K562 (cell line): Measurements from ENCODE around the gene B3GAT3. TPM values are rescaled to one million over a fixed set of nuclear protein-coding genes. Genes with fewer than 3 reads are reported as not detected.

Experiments
- ARNT ChIP-seq, 2 experiments: fragments of 450-650 bp; IDR thresholded peaks; 2 replicates each; pipeline ENCODE4 v1.6.1; 2016; ENCODE audit warnings: mild to moderate bottlenecking in 1 of 2
- CHD2 ChIP-seq: IDR thresholded peaks from 2 replicates; pipeline ENCODE4 v1.6.1; 2011; ENCODE audit warnings: low read depth, low read length
- CREB1 ChIP-seq, 2 experiments: sonication (generic) in 1 of 2; formaldehyde crosslinking in 1 of 2; IDR thresholded peaks; 2 replicates each; pipeline versions ENCODE4 v1.6.1 to v1.8.0; 2012 to 2022; ENCODE audit warnings: inconsistent platforms in 1 of 2, mild to moderate bottlenecking in 1 of 2, missing genetic modification reagents in 1 of 2, moderate library complexity in 1 of 2
- FOXA1 ChIP-seq: fragments of 450-650 bp; IDR thresholded peaks from 2 replicates; pipeline ENCODE4 v1.6.1; 2016; ENCODE audit warnings: mild to moderate bottlenecking, borderline replicate concordance
- HNRNPUL1 ChIP-seq: fragments of 200-400 bp; formaldehyde crosslinking; IDR thresholded peaks from 2 replicates; pipeline ENCODE4 v1.6.1; 2017; ENCODE audit warnings: low read length
- ID3 ChIP-seq, 2 experiments: fragments of 250-450 bp in 1 of 2; fragments of 450-650 bp in 1 of 2; sonication (Bioruptor Pico) in 1 of 2; IDR thresholded peaks; 2 replicates each; pipeline versions ENCODE4 v1.6.1 to v1.8.0; 2016 to 2021; ENCODE audit warnings: mild to moderate bottlenecking in 2 of 2, moderate library complexity in 2 of 2, missing compliant biosample characterization in 1 of 2, missing genetic modification characterization in 1 of 2
- MBD2 ChIP-seq: sonication (generic); IDR thresholded peaks from 2 replicates; pipeline ENCODE4 v1.6.1; 2016; ENCODE audit warnings: low read depth, borderline replicate concordance
- NFATC3 ChIP-seq: fragments of 450-650 bp; IDR thresholded peaks from 2 replicates; pipeline ENCODE4 v1.6.1; 2017; ENCODE audit warnings: mild to moderate bottlenecking
- NKRF ChIP-seq: fragments of 450-650 bp; IDR thresholded peaks from 2 replicates; pipeline ENCODE4 v1.6.1; 2016; ENCODE audit warnings: borderline replicate concordance
- PHF21A ChIP-seq: fragments of 450-650 bp; IDR thresholded peaks from 2 replicates; pipeline ENCODE4 v1.6.1; 2017; ENCODE audit warnings: low read depth, borderline replicate concordance
- RBM22 ChIP-seq: fragments of 200-400 bp; formaldehyde crosslinking; IDR thresholded peaks from 2 replicates; pipeline ENCODE4 v1.6.1; 2018; ENCODE audit warnings: low read length, low read depth; ENCODE audit not compliant: poor library complexity, severe bottlenecking
- SMARCA5 ChIP-seq: fragments of 450-650 bp; IDR thresholded peaks from 2 replicates; pipeline ENCODE4 v1.6.1; 2016
- SRSF7 ChIP-seq: fragments of 200-400 bp; formaldehyde crosslinking; optimal IDR thresholded peaks from 2 replicates; pipeline ENCODE3; 2017; ENCODE audit warnings: mild to moderate bottlenecking, low read depth, low read length
- STAT5B ChIP-seq: fragments of 250-450 bp; sonication (Bioruptor Pico); IDR thresholded peaks from 2 replicates; pipeline ENCODE4 v1.8.0; 2021; ENCODE audit warnings: mild to moderate bottlenecking, inconsistent platforms
- TEAD1 ChIP-seq, 2 experiments: fragments of 450-650 bp in 1 of 2; sonication (generic) in 1 of 2; formaldehyde crosslinking; IDR thresholded peaks; 2 replicates each; pipeline versions ENCODE4 v1.4.0 to v1.8.0; 2020 to 2022; ENCODE audit warnings: mild to moderate bottlenecking in 2 of 2, missing genetic modification reagents in 1 of 2
- ZBED1 ChIP-seq: IDR thresholded peaks from 2 replicates; pipeline ENCODE4 v1.6.1; 2014
- ZBTB2 ChIP-seq: fragments of 450-650 bp; IDR thresholded peaks from 2 replicates; pipeline ENCODE4 v1.6.1; 2016; ENCODE audit warnings: antibody characterized with exemption
- ZNF507 ChIP-seq: conservative IDR thresholded peaks from 2 replicates; pipeline ENCODE4 v1.6.1; 2017; ENCODE audit warnings: missing genetic modification characterization, missing compliant biosample characterization
- ZNF511 ChIP-seq: sonication (generic); formaldehyde crosslinking; IDR thresholded peaks from 2 replicates; pipeline ENCODE4 v1.8.0; 2022; ENCODE audit warnings: mild to moderate bottlenecking, missing genetic modification reagents
- ZNF589 ChIP-seq: fragments of 200-800 bp; sonication (Bioruptor generic); IDR thresholded peaks from 2 replicates; pipeline ENCODE4 v1.6.1; 2016; ENCODE audit warnings: low read depth, missing genetic modification characterization, missing compliant biosample characterization
- ZNF707 ChIP-seq: fragments of 250-450 bp; sonication (Bioruptor Pico); conservative IDR thresholded peaks from 2 replicates; pipeline ENCODE4 v1.8.0; 2022; ENCODE audit warnings: inconsistent platforms, mild to moderate bottlenecking, moderate library complexity
- ZNF740 ChIP-seq, 3 experiments: fragments of 200-800 bp in 1 of 3; sonication (Bioruptor generic) in 1 of 3; sonication (generic) in 1 of 3; formaldehyde crosslinking in 1 of 3; IDR thresholded peaks; 2 replicates each; pipeline versions ENCODE4 v1.6.1 to v1.8.0; 2016 to 2022; ENCODE audit warnings: mild to moderate bottlenecking in 2 of 3, missing compliant biosample characterization in 2 of 3, missing genetic modification characterization in 2 of 3, missing genetic modification reagents in 1 of 3
- polyA plus RNA-seq, 8 experiments: library from polyadenylated mRNA; depleted of rRNA in 4 of 8; stranded (reverse) in 5 of 8; unstranded in 3 of 8; fragments of >200 nt; fragmentation: Nextera tagmentation in 2 of 8; fragmentation: Illumina TruSeq in 1 of 8; extraction: Ambion mirVana in 2 of 8; extraction: Trizol in 1 of 8; gene quantifications; 2 replicates each; pipeline versions ENCODE4 v1.2.1 to v1.2.3, GENCODE V29; 2011 to 2014; ENCODE audit warnings: inconsistent platforms in 1 of 8, missing spikeins in 1 of 8
- total RNA-seq, 7 experiments: library from RNA; depleted of rRNA in 6 of 7; stranded (reverse); fragments of >200 nt in 6 of 7; fragmentation: Illumina TruSeq in 2 of 7; extraction: Trizol in 2 of 7; gene quantifications; 2 replicates each; pipeline versions ENCODE4 v1.2.1 to v1.2.3, GENCODE V29; 2011 to 2021; ENCODE audit warnings: low replicate concordance in 1 of 7

The B3GAT3 gene
- total and polyA plus RNA-seq, 9 of the 15 experiments (the other 6 are each of a cell fraction or from before 2014, with no cell fraction given): 0.30 to 64.0 (median 21.4) TPM

- TF ChIP-seq ZNF707 (CRISPR knock-in tag) (no peak), ZNF507 (tag) (no peak), HNRNPUL1 (no peak), SRSF7 (no peak), NKRF (peak; percentile 82), CREB1 (IDR thresholded peaks at IDR 0.05) (no peak), CREB1 (CRISPR knock-in tag; IDR thresholded peaks at IDR 0.05) (peak; percentile 30; the same call in 1 of the 2 replicates), ID3 (CRISPR knock-in tag; IDR thresholded peaks at IDR 0.05) (no peak), ID3 (tag; IDR thresholded peaks at IDR 0.05) (0 out of 2 replicates have a peak, but pooled peaks have one; percentile 33), ZBED1 (no peak), MBD2 (0 out of 2 replicates have a peak, but pooled peaks have one; percentile 41), FOXA1 (no peak), ZNF740 (CRISPR knock-in tag; IDR thresholded peaks at IDR 0.05) (0 out of 2 replicates have a peak, but pooled peaks have one; percentile 66), ZNF740 (tag; IDR thresholded peaks at IDR 0.05) (no peak), PHF21A (no peak), ZBTB2 (peak; percentile 65; the same call in 1 of the 2 replicates), ZNF511 (CRISPR knock-in tag) (peak; percentile 46; the same call in 1 of the 2 replicates), CHD2 (peak; percentile 73), ARNT (IDR thresholded peaks at IDR 0.05) (no peak; a peak in 1 of 4 replicates), STAT5B (CRISPR knock-in tag) (no peak), SMARCA5 (peak; percentile 83; the same call in 1 of the 2 replicates), RBM22 (no peak), NFATC3 (no peak), TEAD1 (CRISPR knock-in tag; IDR thresholded peaks at IDR 0.05) (peak in 1 of 2 experiments; percentile 79; a peak in 2 of 4 replicates), ZNF589 (no peak)
These were observed 10.0 kb downstream of the B3GAT3 start (continued) for GRCh38 chr11:62611705-62612365.
